ENCODE measurements around the gene CUBN.

Gene CUBN

GRCh38 chr10:17062009-17062408 lies 67.6 kb downstream of the CUBN start:
- H3K9ac ChIP-seq (ENCODE audit: low read length) = no peak overlapping the region
- H3K4me1 ChIP-seq (ENCODE audit: control insufficient read depth, insufficient read depth, low read length) = no peaks in the 10 kb centered on the region
- H3K9me3 ChIP-seq (ENCODE audit: control insufficient read depth, low read length) = no peaks in the 10 kb centered on the region
- no peak overlapping the region for H3K4me3 ChIP-seq (ENCODE audit: low read length)
- H3K27me3 ChIP-seq (ENCODE audit: control insufficient read depth, insufficient read depth, low read length) = no peaks in the 10 kb centered on the region
- no peaks in the 10 kb centered on the region for H3K36me3 ChIP-seq (ENCODE audit: control insufficient read depth, insufficient read depth, low read length)

- Histone ChIP-seq H3K9me3 (ENCODE audit: control insufficient read depth, low read length) (no peaks in the 10 kb centered on the region), H3K4me1 (ENCODE audit: control insufficient read depth, insufficient read depth, low read length) (no peaks in the 10 kb centered on the region), H3K27me3 (ENCODE audit: control insufficient read depth, insufficient read depth, low read length) (no peaks in the 10 kb centered on the region), H3K36me3 (ENCODE audit: control insufficient read depth, insufficient read depth, low read length) (no peaks in the 10 kb centered on the region), H3K9ac (ENCODE audit: low read length) (no peak overlapping the region), H3K4me3 (ENCODE audit: low read length) (no peak overlapping the region)
Measured at GRCh38 chr10:17061418-17061817, 68.2 kb downstream of the CUBN start.

GRCh38 chr10:17060289-17060688 lies 69.3 kb downstream of the CUBN start:
- Histone ChIP-seq H3K9me3 (ENCODE audit: control insufficient read depth, low read length) (no peaks in the 10 kb centered on the region), H3K9ac (ENCODE audit: low read length) (no peak overlapping the region), H3K27me3 (ENCODE audit: control insufficient read depth, insufficient read depth, low read length) (no peaks in the 10 kb centered on the region), H3K36me3 (ENCODE audit: control insufficient read depth, insufficient read depth, low read length) (no peaks in the 10 kb centered on the region), H3K4me3 (ENCODE audit: low read length) (no peak overlapping the region), H3K4me1 (ENCODE audit: control insufficient read depth, insufficient read depth, low read length) (no peaks in the 10 kb centered on the region)

- Histone ChIP-seq H3K9me3 (ENCODE audit: control insufficient read depth, low read length) (no peaks in the 10 kb centered on the region), H3K9ac (ENCODE audit: low read length) (no peak overlapping the region), H3K4me3 (ENCODE audit: low read length) (no peak overlapping the region), H3K4me1 (ENCODE audit: control insufficient read depth, insufficient read depth, low read length) (no peaks in the 10 kb centered on the region), H3K36me3 (ENCODE audit: control insufficient read depth, insufficient read depth, low read length) (no peaks in the 10 kb centered on the region), H3K27me3 (ENCODE audit: control insufficient read depth, insufficient read depth, low read length) (no peaks in the 10 kb centered on the region)
Measured at GRCh38 chr10:17059197-17059688, 70.4 kb downstream of the CUBN start.

GRCh38 chr10:17058093-17058492 lies 71.5 kb downstream of the CUBN start:
- no peak overlapping the region for H3K4me3 ChIP-seq (ENCODE audit: low read length)
- H3K27me3 ChIP-seq (ENCODE audit: control insufficient read depth, insufficient read depth, low read length) = no peaks in the 10 kb centered on the region
- no peak overlapping the region for H3K9ac ChIP-seq (ENCODE audit: low read length)
- H3K4me1 ChIP-seq (ENCODE audit: control insufficient read depth, insufficient read depth, low read length) = no peaks in the 10 kb centered on the region
- no peaks in the 10 kb centered on the region for H3K36me3 ChIP-seq (ENCODE audit: control insufficient read depth, insufficient read depth, low read length)
- no peaks in the 10 kb centered on the region for H3K9me3 ChIP-seq (ENCODE audit: control insufficient read depth, low read length)

GRCh38 chr10:17056781-17057428 lies 72.7 kb downstream of the CUBN start:
- Histone ChIP-seq H3K4me1 (ENCODE audit: control insufficient read depth, insufficient read depth, low read length) (no peaks in the 10 kb centered on the region), H3K9ac (ENCODE audit: low read length) (no peak overlapping the region), H3K36me3 (ENCODE audit: control insufficient read depth, insufficient read depth, low read length) (no peaks in the 10 kb centered on the region), H3K27me3 (ENCODE audit: control insufficient read depth, insufficient read depth, low read length) (no peaks in the 10 kb centered on the region), H3K9me3 (ENCODE audit: control insufficient read depth, low read length) (no peaks in the 10 kb centered on the region), H3K4me3 (ENCODE audit: low read length) (no peak overlapping the region)

- Histone ChIP-seq H3K4me3 (ENCODE audit: low read length) (no peak overlapping the region), H3K9me3 (ENCODE audit: control insufficient read depth, low read length) (no peaks in the 10 kb centered on the region), H3K27me3 (ENCODE audit: control insufficient read depth, insufficient read depth, low read length) (no peaks in the 10 kb centered on the region), H3K9ac (ENCODE audit: low read length) (no peak overlapping the region), H3K36me3 (ENCODE audit: control insufficient read depth, insufficient read depth, low read length) (no peaks in the 10 kb centered on the region), H3K4me1 (ENCODE audit: control insufficient read depth, insufficient read depth, low read length) (no peaks in the 10 kb centered on the region)
Measured at GRCh38 chr10:17053513-17053912, 76.1 kb downstream of the CUBN start.

GRCh38 chr10:17053061-17053460 lies 76.5 kb downstream of the CUBN start:
- Histone ChIP-seq H3K36me3 (ENCODE audit: control insufficient read depth, insufficient read depth, low read length) (no peaks in the 10 kb centered on the region), H3K4me3 (ENCODE audit: low read length) (no peak overlapping the region), H3K9ac (ENCODE audit: low read length) (no peak overlapping the region), H3K4me1 (ENCODE audit: control insufficient read depth, insufficient read depth, low read length) (no peaks in the 10 kb centered on the region), H3K9me3 (ENCODE audit: control insufficient read depth, low read length) (no peaks in the 10 kb centered on the region), H3K27me3 (ENCODE audit: control insufficient read depth, insufficient read depth, low read length) (no peaks in the 10 kb centered on the region)

GRCh38 chr10:17051851-17052250 lies 77.8 kb downstream of the CUBN start:
- H3K36me3 ChIP-seq (ENCODE audit: control insufficient read depth, insufficient read depth, low read length) = no peaks in the 10 kb centered on the region
- H3K4me3 ChIP-seq (ENCODE audit: low read length) = no peak overlapping the region
- no peaks in the 10 kb centered on the region for H3K27me3 ChIP-seq (ENCODE audit: control insufficient read depth, insufficient read depth, low read length)
- no peaks in the 10 kb centered on the region for H3K4me1 ChIP-seq (ENCODE audit: control insufficient read depth, insufficient read depth, low read length)
- H3K9me3 ChIP-seq (ENCODE audit: control insufficient read depth, low read length) = no peaks in the 10 kb centered on the region
- H3K9ac ChIP-seq (ENCODE audit: low read length) = no peak overlapping the region

- H3K9ac ChIP-seq (ENCODE audit: low read length) = no peak overlapping the region
- no peaks in the 10 kb centered on the region for H3K9me3 ChIP-seq (ENCODE audit: control insufficient read depth, low read length)
- H3K4me3 ChIP-seq (ENCODE audit: low read length) = no peak overlapping the region
- H3K36me3 ChIP-seq (ENCODE audit: control insufficient read depth, insufficient read depth, low read length) = no peaks in the 10 kb centered on the region
- H3K4me1 ChIP-seq (ENCODE audit: control insufficient read depth, insufficient read depth, low read length) = no peaks in the 10 kb centered on the region
- H3K27me3 ChIP-seq (ENCODE audit: control insufficient read depth, insufficient read depth, low read length) = no peaks in the 10 kb centered on the region
Measured at GRCh38 chr10:17049195-17049594, 80.4 kb downstream of the CUBN start.

- H3K27me3 ChIP-seq (ENCODE audit: control insufficient read depth, insufficient read depth, low read length) = no peaks in the 10 kb centered on the region
- H3K36me3 ChIP-seq (ENCODE audit: control insufficient read depth, insufficient read depth, low read length) = no peaks in the 10 kb centered on the region
- H3K9ac ChIP-seq (ENCODE audit: low read length) = no peak overlapping the region
- H3K9me3 ChIP-seq (ENCODE audit: control insufficient read depth, low read length) = no peaks in the 10 kb centered on the region
- H3K4me3 ChIP-seq (ENCODE audit: low read length) = no peak overlapping the region
- H3K4me1 ChIP-seq (ENCODE audit: control insufficient read depth, insufficient read depth, low read length) = no peaks in the 10 kb centered on the region
Measured at GRCh38 chr10:17047908-17048307, 81.7 kb downstream of the CUBN start.

- Histone ChIP-seq H3K9me3 (ENCODE audit: control insufficient read depth, low read length) (no peaks in the 10 kb centered on the region), H3K36me3 (ENCODE audit: control insufficient read depth, insufficient read depth, low read length) (no peaks in the 10 kb centered on the region), H3K9ac (ENCODE audit: low read length) (no peak overlapping the region), H3K4me3 (ENCODE audit: low read length) (no peak overlapping the region), H3K4me1 (ENCODE audit: control insufficient read depth, insufficient read depth, low read length) (no peaks in the 10 kb centered on the region), H3K27me3 (ENCODE audit: control insufficient read depth, insufficient read depth, low read length) (no peaks in the 10 kb centered on the region)
Measured at GRCh38 chr10:17046989-17047388, 82.6 kb downstream of the CUBN start.

- Histone ChIP-seq H3K27me3 (ENCODE audit: control insufficient read depth, insufficient read depth, low read length) (no peaks in the 10 kb centered on the region), H3K4me1 (ENCODE audit: control insufficient read depth, insufficient read depth, low read length) (no peaks in the 10 kb centered on the region), H3K36me3 (ENCODE audit: control insufficient read depth, insufficient read depth, low read length) (no peaks in the 10 kb centered on the region), H3K9me3 (ENCODE audit: control insufficient read depth, low read length) (no peaks in the 10 kb centered on the region), H3K9ac (ENCODE audit: low read length) (no peak overlapping the region), H3K4me3 (ENCODE audit: low read length) (no peak overlapping the region)
Measured at GRCh38 chr10:17043586-17043985, 86.0 kb downstream of the CUBN start.
